Testis (tissue), 2 donors: ENCODE measurements around the gene IQSEC1.

Source experiments
- POLR2A ChIP-seq: fragments of 450-650 bp; IDR thresholded peaks from one replicate; pipeline ENCODE4 v1.6.1; 2017; ENCODE audit warnings: antibody characterized with exemption, mild to moderate bottlenecking, moderate library complexity
- TF ChIP-seq, protein P1 (sequence below), 3 experiments: fragments of 450-650 bp in 2 of 3; fragments of 200-600 bp in 1 of 3; sonication (generic) in 1 of 3; IDR thresholded peaks; one replicate each; pipeline ENCODE4 v1.5.1; 2016 to 2019; ENCODE audit warnings: antibody characterized with exemption in 3 of 3, mild to moderate bottlenecking in 2 of 3, moderate library complexity in 1 of 3

DNA sequence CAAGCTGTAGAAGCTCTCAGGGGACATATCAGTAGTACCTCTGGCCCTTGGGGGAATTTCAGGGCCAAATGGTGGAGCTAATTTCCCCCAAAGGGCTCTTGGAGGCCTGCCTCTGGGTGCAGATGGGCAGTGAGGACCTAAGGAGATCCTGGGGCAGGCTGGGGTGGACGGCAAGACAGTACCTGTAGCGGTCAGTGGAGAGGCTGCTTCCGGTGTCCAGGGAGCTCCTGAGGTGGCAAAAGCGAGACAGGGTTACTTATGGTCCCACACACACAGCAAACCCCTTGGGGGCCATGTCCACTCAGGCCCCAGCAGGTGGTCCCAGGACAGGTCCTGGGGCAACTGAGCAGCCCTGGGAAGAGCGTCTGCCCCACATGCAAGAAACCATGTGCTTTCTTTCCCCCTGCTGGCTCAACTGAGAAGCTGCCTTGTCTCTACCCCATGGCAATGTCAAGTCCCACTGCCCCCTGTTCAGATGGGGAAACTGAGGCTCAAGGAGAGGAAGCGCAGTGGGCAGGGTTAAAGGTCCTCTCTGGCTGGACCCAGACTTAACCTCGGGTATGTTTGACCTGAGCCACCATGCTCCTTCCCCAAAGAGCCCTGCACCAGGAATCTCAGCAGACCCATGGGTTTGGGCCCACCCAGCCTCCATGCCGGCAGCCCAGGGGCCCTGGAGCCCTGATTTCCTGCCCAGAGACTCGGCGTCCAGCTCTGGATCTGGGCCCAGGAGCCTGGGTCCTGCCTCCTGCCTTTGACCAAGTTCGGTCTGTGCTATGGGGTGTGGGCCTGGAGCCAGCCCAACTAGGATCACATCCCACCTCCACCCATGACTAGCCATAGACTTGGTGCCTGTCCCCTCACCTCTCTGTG lies 25.7 kb downstream of the IQSEC1 start:
- no peak for TF ChIP-seq POLR2A
- TF ChIP-seq, protein P1, sequence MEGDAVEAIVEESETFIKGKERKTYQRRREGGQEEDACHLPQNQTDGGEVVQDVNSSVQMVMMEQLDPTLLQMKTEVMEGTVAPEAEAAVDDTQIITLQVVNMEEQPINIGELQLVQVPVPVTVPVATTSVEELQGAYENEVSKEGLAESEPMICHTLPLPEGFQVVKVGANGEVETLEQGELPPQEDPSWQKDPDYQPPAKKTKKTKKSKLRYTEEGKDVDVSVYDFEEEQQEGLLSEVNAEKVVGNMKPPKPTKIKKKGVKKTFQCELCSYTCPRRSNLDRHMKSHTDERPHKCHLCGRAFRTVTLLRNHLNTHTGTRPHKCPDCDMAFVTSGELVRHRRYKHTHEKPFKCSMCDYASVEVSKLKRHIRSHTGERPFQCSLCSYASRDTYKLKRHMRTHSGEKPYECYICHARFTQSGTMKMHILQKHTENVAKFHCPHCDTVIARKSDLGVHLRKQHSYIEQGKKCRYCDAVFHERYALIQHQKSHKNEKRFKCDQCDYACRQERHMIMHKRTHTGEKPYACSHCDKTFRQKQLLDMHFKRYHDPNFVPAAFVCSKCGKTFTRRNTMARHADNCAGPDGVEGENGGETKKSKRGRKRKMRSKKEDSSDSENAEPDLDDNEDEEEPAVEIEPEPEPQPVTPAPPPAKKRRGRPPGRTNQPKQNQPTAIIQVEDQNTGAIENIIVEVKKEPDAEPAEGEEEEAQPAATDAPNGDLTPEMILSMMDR (IDR thresholded peaks at IDR 0.05) = no peak
